ENCODE data around the gene KIAA1958. TPM values are rescaled to one million over a fixed set of nuclear protein-coding genes. Genes with fewer than 3 reads are reported as not detected.

The KIAA1958 gene
- total RNA-seq, 1 donor from 2014 or later = 4.4 TPM

- Mint-ChIP-seq H3K36me3 (ENCODE audit: low read depth) (no peaks in the 10 kb centered on the region), H3K9me3 (ENCODE audit: low read depth) (no peaks in the 10 kb centered on the region), H3K4me1 (ENCODE audit: low read depth) (peaks cover 39% of the 10 kb centered on the region), H3K4me3 (ENCODE audit: unreplicated experiment) (no peak overlapping the region), H3K27me3 (ENCODE audit: low read depth) (no peaks in the 10 kb centered on the region), H3K27ac (ENCODE audit: unreplicated experiment) (peak overlapping the region; percentile 8)
- TF ChIP-seq CTCF (IDR thresholded peaks at IDR 0.05) = no peak
- no peak for DNase-seq (ENCODE audit: low spot score)
These were observed 47.0 kb downstream of the KIAA1958 start for GRCh38 chr9:112533660-112534059.

- no peaks in the 10 kb centered on the region for H3K36me3 Mint-ChIP-seq (ENCODE audit: low read depth)
- TF ChIP-seq CTCF (IDR thresholded peaks at IDR 0.05) = no peak
- peak overlapping the region; percentile 55 for H3K27ac Mint-ChIP-seq (ENCODE audit: unreplicated experiment)
- peaks cover 39% of the 10 kb centered on the region for H3K4me1 Mint-ChIP-seq (ENCODE audit: low read depth)
- H3K4me3 Mint-ChIP-seq (ENCODE audit: unreplicated experiment) = no peak overlapping the region
- H3K27me3 Mint-ChIP-seq (ENCODE audit: low read depth) = no peaks in the 10 kb centered on the region
- no peak for DNase-seq (ENCODE audit: low spot score)
- H3K9me3 Mint-ChIP-seq (ENCODE audit: low read depth) = no peaks in the 10 kb centered on the region
These were observed 48.7 kb downstream of the KIAA1958 start for GRCh38 chr9:112535301-112535700.

- DNase-seq (ENCODE audit: low spot score) = no peak
- Mint-ChIP-seq H3K27me3 (ENCODE audit: low read depth) (no peaks in the 10 kb centered on the region), H3K4me1 (ENCODE audit: low read depth) (peaks cover 36% of the 10 kb centered on the region), H3K27ac (ENCODE audit: unreplicated experiment) (peak overlapping the region; percentile 55), H3K9me3 (ENCODE audit: low read depth) (no peaks in the 10 kb centered on the region), H3K4me3 (ENCODE audit: unreplicated experiment) (no peak overlapping the region), H3K36me3 (ENCODE audit: low read depth) (no peaks in the 10 kb centered on the region)
- no peak for TF ChIP-seq CTCF (IDR thresholded peaks at IDR 0.05)
These were observed 49.2 kb downstream of the KIAA1958 start for GRCh38 chr9:112535811-112536210.

DNA sequence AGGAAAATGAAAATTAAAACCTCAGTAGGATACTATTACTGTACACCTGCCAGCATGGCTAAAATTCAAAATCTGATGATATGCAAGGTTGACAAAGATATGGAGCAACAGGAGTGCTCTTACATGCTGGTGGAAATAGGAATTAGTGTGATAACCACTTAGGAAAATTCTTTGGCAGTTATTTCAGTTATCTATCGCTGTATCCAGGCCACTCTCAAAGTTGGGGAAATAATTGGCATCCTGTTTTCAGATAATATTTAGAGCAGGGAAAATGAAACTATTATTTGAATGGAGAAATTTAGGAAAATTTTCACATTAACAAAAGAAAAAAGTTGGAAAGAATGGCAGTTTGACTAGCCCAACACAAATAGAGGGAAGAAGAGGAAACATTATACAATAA lies 50.9 kb downstream of the KIAA1958 start:
- Mint-ChIP-seq H3K36me3 (ENCODE audit: low read depth) (no peaks in the 10 kb centered on the region), H3K27ac (ENCODE audit: unreplicated experiment) (no peak overlapping the region), H3K4me3 (ENCODE audit: unreplicated experiment) (no peak overlapping the region), H3K9me3 (ENCODE audit: low read depth) (no peaks in the 10 kb centered on the region), H3K27me3 (ENCODE audit: low read depth) (no peaks in the 10 kb centered on the region), H3K4me1 (ENCODE audit: low read depth) (peaks cover 28% of the 10 kb centered on the region)
- no peak for TF ChIP-seq CTCF (IDR thresholded peaks at IDR 0.05)
- DNase-seq (ENCODE audit: low spot score) = no peak

- Mint-ChIP-seq H3K27me3 (ENCODE audit: low read depth) (no peaks in the 10 kb centered on the region), H3K27ac (ENCODE audit: unreplicated experiment) (no peak overlapping the region), H3K36me3 (ENCODE audit: low read depth) (no peaks in the 10 kb centered on the region), H3K9me3 (ENCODE audit: low read depth) (no peaks in the 10 kb centered on the region), H3K4me3 (ENCODE audit: unreplicated experiment) (no peak overlapping the region), H3K4me1 (ENCODE audit: low read depth) (peaks cover 9% of the 10 kb centered on the region)
- no peak for TF ChIP-seq CTCF (IDR thresholded peaks at IDR 0.05)
- no peak for DNase-seq (ENCODE audit: low spot score)
These were observed 54.2 kb downstream of the KIAA1958 start for GRCh38 chr9:112540800-112541199.
